GM12875 (cell line): Measurements from ENCODE around the gene PTPRD.

Experiments
- H3K4me3 ChIP-seq: one replicate; pipeline ENCODE4 v1.5.1; 2011; ENCODE audit warnings: low read depth, low read length, control low read depth
- TF ChIP-seq, protein P1 (sequence below): IDR thresholded peaks from 2 replicates; pipeline ENCODE4 v1.5.1; 2011; ENCODE audit warnings: low read depth, mild to moderate bottlenecking, control low read depth, inconsistent platforms, low read length, moderate library complexity, borderline replicate concordance; ENCODE audit not compliant: insufficient read depth

Gene PTPRD

DNA sequence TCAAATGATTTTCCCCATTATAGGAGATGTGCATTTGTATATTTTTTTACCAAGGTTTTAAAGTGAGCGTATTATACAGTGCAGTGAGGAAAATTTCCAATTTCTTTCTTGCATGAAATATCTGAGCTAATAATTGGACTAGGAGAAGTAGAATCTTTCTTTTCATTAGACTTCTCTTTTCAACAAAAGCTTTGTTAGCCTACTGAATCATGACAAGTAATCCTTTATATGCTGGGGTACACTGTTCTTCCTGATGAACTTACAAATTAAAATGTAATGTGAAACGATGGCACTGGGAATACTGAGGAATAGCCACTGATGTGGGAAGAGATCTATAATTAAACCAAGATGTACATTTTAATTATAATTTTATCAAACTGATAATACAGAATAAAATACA is 829.6 kb downstream of the PTPRD start:
- TF ChIP-seq, protein P1, sequence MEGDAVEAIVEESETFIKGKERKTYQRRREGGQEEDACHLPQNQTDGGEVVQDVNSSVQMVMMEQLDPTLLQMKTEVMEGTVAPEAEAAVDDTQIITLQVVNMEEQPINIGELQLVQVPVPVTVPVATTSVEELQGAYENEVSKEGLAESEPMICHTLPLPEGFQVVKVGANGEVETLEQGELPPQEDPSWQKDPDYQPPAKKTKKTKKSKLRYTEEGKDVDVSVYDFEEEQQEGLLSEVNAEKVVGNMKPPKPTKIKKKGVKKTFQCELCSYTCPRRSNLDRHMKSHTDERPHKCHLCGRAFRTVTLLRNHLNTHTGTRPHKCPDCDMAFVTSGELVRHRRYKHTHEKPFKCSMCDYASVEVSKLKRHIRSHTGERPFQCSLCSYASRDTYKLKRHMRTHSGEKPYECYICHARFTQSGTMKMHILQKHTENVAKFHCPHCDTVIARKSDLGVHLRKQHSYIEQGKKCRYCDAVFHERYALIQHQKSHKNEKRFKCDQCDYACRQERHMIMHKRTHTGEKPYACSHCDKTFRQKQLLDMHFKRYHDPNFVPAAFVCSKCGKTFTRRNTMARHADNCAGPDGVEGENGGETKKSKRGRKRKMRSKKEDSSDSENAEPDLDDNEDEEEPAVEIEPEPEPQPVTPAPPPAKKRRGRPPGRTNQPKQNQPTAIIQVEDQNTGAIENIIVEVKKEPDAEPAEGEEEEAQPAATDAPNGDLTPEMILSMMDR: no peak
- no peak overlapping the region for H3K4me3 ChIP-seq

DNA sequence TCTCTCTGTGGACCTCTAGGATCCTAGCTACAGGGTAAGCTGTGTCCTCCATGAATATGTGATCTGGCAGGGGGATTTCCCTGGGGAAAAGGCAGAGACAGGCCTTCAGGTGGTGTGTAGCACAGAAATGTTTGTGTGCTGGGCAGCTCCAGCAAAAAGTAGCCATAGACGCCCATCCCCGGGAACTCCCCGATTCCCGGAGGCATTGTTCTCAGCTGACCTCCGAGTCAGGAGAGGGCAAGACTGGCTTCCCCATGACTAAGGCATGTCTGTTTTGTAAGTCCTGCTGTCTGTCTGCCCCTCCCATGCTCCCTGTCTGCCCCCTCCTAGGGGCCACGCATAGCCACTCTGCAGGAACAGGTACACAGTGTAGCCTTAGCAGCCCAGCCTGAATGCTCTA is 834.5 kb downstream of the PTPRD start:
- H3K4me3 ChIP-seq: no peak overlapping the region
- TF ChIP-seq, protein P1: no peak

DNA sequence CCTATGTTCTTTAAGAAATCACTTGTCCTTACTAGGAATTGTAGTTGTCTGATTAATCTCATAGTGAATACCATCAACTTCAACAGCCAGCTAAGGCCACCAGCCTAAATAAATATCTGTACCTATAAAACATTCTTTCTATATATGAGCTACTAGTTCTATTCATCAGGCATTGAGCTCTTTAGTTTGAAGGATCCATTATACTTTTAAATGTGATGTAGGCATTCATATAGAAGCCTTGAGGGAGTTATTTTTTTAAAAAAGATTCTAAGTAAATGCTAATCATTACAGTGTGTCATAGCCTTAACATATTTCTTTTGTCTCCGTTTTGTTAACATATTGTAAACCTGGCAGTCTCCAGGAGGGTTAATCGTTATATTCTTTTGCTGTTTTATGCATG is 838.3 kb downstream of the PTPRD start:
- TF ChIP-seq, protein P1: no peak
- H3K4me3 ChIP-seq: no peak overlapping the region

DNA sequence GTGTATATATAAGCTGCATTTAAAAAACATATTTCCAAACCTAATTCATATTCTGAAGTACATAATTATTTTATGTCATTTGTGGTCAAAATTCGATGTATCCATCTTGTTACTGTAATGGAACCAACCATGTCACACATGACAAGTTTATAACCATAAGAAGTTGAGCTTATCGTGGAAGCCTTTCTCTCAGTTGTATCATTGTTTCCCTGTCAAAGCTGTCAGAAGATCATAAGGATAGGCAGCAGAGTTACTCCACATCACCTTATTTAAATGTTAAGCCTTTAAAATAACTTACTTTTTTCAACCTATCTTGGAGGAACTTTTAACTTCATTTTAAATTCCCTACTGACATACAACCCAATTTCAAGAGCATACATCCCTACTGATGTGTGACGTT is 841.5 kb downstream of the PTPRD start:
- H3K4me3 ChIP-seq: no peak overlapping the region
- TF ChIP-seq, protein P1: no peak

DNA sequence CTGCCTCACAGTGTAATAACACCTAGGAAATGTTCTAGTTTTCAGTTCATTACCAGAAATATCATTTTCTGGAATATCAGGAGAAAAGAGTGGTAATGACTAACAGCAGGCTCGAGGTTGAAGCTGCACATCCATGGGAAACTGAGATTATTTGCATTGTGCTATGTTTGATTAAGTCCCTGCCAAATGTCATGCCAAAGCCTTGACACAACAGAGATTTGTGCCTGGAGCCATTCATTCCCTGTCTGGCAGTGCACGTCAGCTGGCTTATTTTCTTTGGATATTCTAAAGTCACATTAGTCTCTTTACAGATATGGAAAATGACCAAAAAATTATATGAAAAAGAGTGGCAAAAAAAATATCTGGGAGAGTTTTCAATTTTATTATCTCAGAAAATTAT is 848.0 kb downstream of the PTPRD start:
- H3K4me3 ChIP-seq: no peak overlapping the region
- TF ChIP-seq, protein P1: no peak

DNA sequence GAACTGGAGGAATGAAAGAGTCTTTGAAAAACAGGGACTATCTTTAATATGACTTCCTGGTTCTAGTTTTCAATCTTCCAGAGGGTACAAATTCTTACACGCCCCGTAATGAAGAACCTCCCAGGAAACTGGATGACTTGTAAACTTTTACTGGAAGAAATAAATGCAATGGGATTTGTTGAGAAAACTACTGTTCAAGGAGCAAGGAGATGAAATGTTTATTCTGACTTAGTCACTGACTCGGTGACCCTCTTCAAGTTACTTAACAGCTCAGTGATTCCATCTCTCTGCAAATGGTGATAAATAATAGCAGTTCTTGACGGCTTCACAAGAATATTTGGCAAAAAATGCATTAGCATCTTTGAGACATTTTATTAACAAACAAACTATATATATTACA is 858.6 kb downstream of the PTPRD start:
- TF ChIP-seq, protein P1: no peak
- H3K4me3 ChIP-seq: no peak overlapping the region

DNA sequence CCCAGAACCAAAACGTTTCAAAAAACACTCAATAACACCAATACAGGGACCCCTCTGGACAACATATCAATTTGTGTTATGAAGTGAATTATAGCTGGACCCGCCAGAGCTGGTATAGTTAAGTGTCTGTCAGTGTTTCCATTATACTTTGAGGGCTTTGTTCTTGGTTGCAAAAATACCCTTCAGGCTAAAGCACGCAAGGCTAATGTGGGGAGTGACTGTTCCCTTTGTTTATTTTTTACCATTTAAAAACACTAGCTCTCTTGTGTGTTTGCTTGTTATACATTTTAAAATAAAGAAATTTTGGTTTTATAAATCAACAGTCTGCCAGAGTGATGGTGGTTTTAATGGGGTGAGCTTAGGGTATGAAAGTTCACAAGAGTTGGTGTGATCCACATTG is 859.5 kb downstream of the PTPRD start:
- TF ChIP-seq, protein P1: no peak
- H3K4me3 ChIP-seq: no peak overlapping the region
